GM13976 (cell line): ENCODE results near the gene RBFOX2.

Experiments
- DNase-seq: peaks from one replicate; pipeline ENCODE4 v3.0.0; 2012; ENCODE audit warnings: low spot score
- CTCF ChIP-seq: IDR thresholded peaks from 2 replicates; pipeline ENCODE4 v1.5.1; 2012; ENCODE audit warnings: borderline replicate concordance, mild to moderate bottlenecking; ENCODE audit not compliant: insufficient read depth; ENCODE audit errors: extremely low read depth, missing control alignments, control extremely low read depth
- in situ Hi-C: fragments of 300-500 bp; cut with MboI; formaldehyde crosslinking; loops from one replicate; pipeline ENCODE4 v1.12.0; 2022; ENCODE audit warnings: low sequenced_read_pairs, mixed read lengths, inconsistent platforms; ENCODE audit not compliant: unreplicated experiment

The RBFOX2 gene

GRCh38 chr22:35873426-35873825 is 155.2 kb downstream of the RBFOX2 start:
- no peak for TF ChIP-seq CTCF
- in situ Hi-C loops = no loop called here
- DNase-seq = peak; percentile 25

GRCh38 chr22:35872451-35872850 is 156.2 kb downstream of the RBFOX2 start:
- in situ Hi-C loops = no loop called here
- no peak for DNase-seq
- TF ChIP-seq CTCF = no peak

GRCh38 chr22:35870517-35871293 is 157.9 kb downstream of the RBFOX2 start:
- in situ Hi-C loops = no loop called here
- no peak for DNase-seq
- no peak for TF ChIP-seq CTCF

GRCh38 chr22:35868938-35869337 is 159.7 kb downstream of the RBFOX2 start:
- no peak for TF ChIP-seq CTCF
- in situ Hi-C loops = no loop called here
- DNase-seq = no peak

- DNase-seq = no peak
- in situ Hi-C loops = no loop called here
- TF ChIP-seq CTCF = no peak
Measured at GRCh38 chr22:35866651-35867050, 162.0 kb downstream of the RBFOX2 start.

- no peak for TF ChIP-seq CTCF
- in situ Hi-C loops = no loop called here
- no peak for DNase-seq
Measured at GRCh38 chr22:35864545-35865165, 164.0 kb downstream of the RBFOX2 start.
